ENCODE results near the gene CLDN1.

GRCh38 chr3:190266913-190267290, 55.3 kb downstream of the CLDN1 start:
- TF ChIP-seq CTCF (IDR thresholded peaks at IDR 0.05) (no peak), POLR2A (IDR thresholded peaks at IDR 0.05; ENCODE audit: low read depth) (no peak), POLR2AphosphoS5 (IDR thresholded peaks at IDR 0.05) (no peak)

Measured in esophagus muscularis mucosa (tissue), 3 donors.